ENCODE results near the gene MEAK7.
"Not testable (repeated sequence)": the region's sequence is repeated elsewhere in the genome, so short reads cannot be mapped to it uniquely, and the experiment has no call there.

The MEAK7 gene

GRCh38 chr16:84528322-84528721, 23.9 kb upstream of the MEAK7 start:
- TF ChIP-seq CTCF (IDR thresholded peaks at IDR 0.05; ENCODE audit: low read depth, low read length, missing control alignments): no peak
- no peak for DNase-seq (ENCODE audit: low read depth)
- no peak overlapping the region for H3K4me3 ChIP-seq (ENCODE audit: low read depth, low read length)
- in situ Hi-C loops (cut with HindIII; ENCODE audit: low sequenced_read_pairs): no loop called here

- in situ Hi-C loops (cut with HindIII; ENCODE audit: low sequenced_read_pairs): no loop called here
- H3K4me3 ChIP-seq (ENCODE audit: low read depth, low read length): no peak overlapping the region
- TF ChIP-seq CTCF (IDR thresholded peaks at IDR 0.05; ENCODE audit: low read depth, low read length, missing control alignments): no peak
- no peak for DNase-seq (ENCODE audit: low read depth)
Measured at GRCh38 chr16:84527532-84528269, 23.2 kb upstream of the MEAK7 start.

- in situ Hi-C loops (cut with HindIII; ENCODE audit: low sequenced_read_pairs): no loop called here
- peak; percentile 36 for DNase-seq (ENCODE audit: low read depth)
- TF ChIP-seq CTCF (IDR thresholded peaks at IDR 0.05; ENCODE audit: low read depth, low read length, missing control alignments): no peak
- H3K4me3 ChIP-seq (ENCODE audit: low read depth, low read length): no peak overlapping the region
Measured at GRCh38 chr16:84526794-84527531, 22.5 kb upstream of the MEAK7 start.

GRCh38 chr16:84524941-84525581, 20.6 kb upstream of the MEAK7 start:
- H3K4me3 ChIP-seq (ENCODE audit: low read depth, low read length); DNase-seq (ENCODE audit: low read depth): not testable (repeated sequence)
- in situ Hi-C loops (cut with HindIII; ENCODE audit: low sequenced_read_pairs): loop anchor here (25.0 kb wide), 1 partner anchor 212 kb away; no protein-coding TSS in a partner anchor

- no peak overlapping the region for H3K4me3 ChIP-seq (ENCODE audit: low read depth, low read length)
- peak; percentile 46 for DNase-seq (ENCODE audit: low read depth)
- in situ Hi-C loops (cut with HindIII; ENCODE audit: low sequenced_read_pairs): loop anchor here (25.0 kb wide), 1 partner anchor 213 kb away; no protein-coding TSS in a partner anchor
- no peak for TF ChIP-seq CTCF (IDR thresholded peaks at IDR 0.05; ENCODE audit: low read depth, low read length, missing control alignments)
Measured at GRCh38 chr16:84524346-84524920, 20.0 kb upstream of the MEAK7 start.

- no peak for DNase-seq (ENCODE audit: low read depth)
- no peak for TF ChIP-seq CTCF (IDR thresholded peaks at IDR 0.05; ENCODE audit: low read depth, low read length, missing control alignments)
- no peak overlapping the region for H3K4me3 ChIP-seq (ENCODE audit: low read depth, low read length)
- in situ Hi-C loops (cut with HindIII; ENCODE audit: low sequenced_read_pairs): loop anchor here (25.0 kb wide), 1 partner anchor 216 kb away; no protein-coding TSS in a partner anchor
Measured at GRCh38 chr16:84521497-84521770, 17.0 kb upstream of the MEAK7 start.
